HG03439 (cell line): ENCODE measurements around the gene ADH4.
"Not testable (repeated sequence)": the region's sequence is repeated elsewhere in the genome, so short reads cannot be mapped to it uniquely, and the experiment has no call there.

Source experiments
- ATAC-seq: cut with Tn5 transposase; IDR thresholded peaks from one replicate; pipeline ENCODE4 v1.9.1; 2021; ENCODE audit warnings: mild to moderate bottlenecking, moderate library complexity; ENCODE audit not compliant: unreplicated experiment

The ADH4 gene

GRCh38 chr4:99135541-99136162 lies 8.4 kb downstream of the ADH4 start:
- no peak for ATAC-seq

- ATAC-seq = no peak
Observed at GRCh38 chr4:99134586-99134985, 9.5 kb downstream of the ADH4 start.

GRCh38 chr4:99131378-99131777 lies 12.7 kb downstream of the ADH4 start:
- ATAC-seq = no peak

- ATAC-seq = no peak
Observed at GRCh38 chr4:99126376-99126775, 17.7 kb downstream of the ADH4 start.

- ATAC-seq = no peak
Observed at GRCh38 chr4:99121008-99121407, 23.1 kb downstream of the ADH4 start.

GRCh38 chr4:99120501-99120900 lies 23.6 kb downstream of the ADH4 start:
- ATAC-seq = no peak

- ATAC-seq = no peak
Observed at GRCh38 chr4:99117876-99118693, 26.0 kb downstream of the ADH4 start.

- ATAC-seq = not testable (repeated sequence)
Observed at GRCh38 chr4:99117122-99117841, 26.8 kb downstream of the ADH4 start.

- not testable (repeated sequence) for ATAC-seq
Observed at GRCh38 chr4:99109286-99109685, 34.8 kb downstream of the ADH4 start.

- ATAC-seq = no peak
Observed at GRCh38 chr4:99104153-99104552, 39.9 kb downstream of the ADH4 start.

GRCh38 chr4:99103166-99103565 lies 40.9 kb downstream of the ADH4 start:
- ATAC-seq = no peak

- ATAC-seq = no peak
Observed at GRCh38 chr4:99102634-99103033, 41.5 kb downstream of the ADH4 start.

- ATAC-seq = no peak
Observed at GRCh38 chr4:99100876-99101275, 43.2 kb downstream of the ADH4 start.

GRCh38 chr4:99099814-99100213 lies 44.3 kb downstream of the ADH4 start:
- not testable (repeated sequence) for ATAC-seq

GRCh38 chr4:99099311-99099710 lies 44.8 kb downstream of the ADH4 start:
- ATAC-seq = no peak

GRCh38 chr4:99091841-99092240 lies 52.3 kb downstream of the ADH4 start:
- not testable (repeated sequence) for ATAC-seq

- no peak for ATAC-seq
Observed at GRCh38 chr4:99091216-99091575, 52.9 kb downstream of the ADH4 start.

GRCh38 chr4:99090481-99091215 lies 53.4 kb downstream of the ADH4 start:
- no peak for ATAC-seq

GRCh38 chr4:99088481-99089365 lies 55.4 kb downstream of the ADH4 start, which contains the start of gene ADH5:
TSS of gene ADH5 (minus strand) at chr4:99088788. CDS start at chr4:99088700, 88 bp downstream.
- peak; percentile 95 for ATAC-seq

- ATAC-seq = peak; percentile 22
Observed at GRCh38 chr4:99088023-99088449, 56.1 kb downstream of the ADH4 start.
